ENCODE measurements around the gene CCM2L. TPM values are rescaled to one million over a fixed set of nuclear protein-coding genes. Genes with fewer than 3 reads are reported as not detected.

Gene CCM2L
- total and polyA plus RNA-seq, 10 of the 15 experiments (the other 5 are each of a cell fraction or from before 2014, with no cell fraction given) = not detected

DNA sequence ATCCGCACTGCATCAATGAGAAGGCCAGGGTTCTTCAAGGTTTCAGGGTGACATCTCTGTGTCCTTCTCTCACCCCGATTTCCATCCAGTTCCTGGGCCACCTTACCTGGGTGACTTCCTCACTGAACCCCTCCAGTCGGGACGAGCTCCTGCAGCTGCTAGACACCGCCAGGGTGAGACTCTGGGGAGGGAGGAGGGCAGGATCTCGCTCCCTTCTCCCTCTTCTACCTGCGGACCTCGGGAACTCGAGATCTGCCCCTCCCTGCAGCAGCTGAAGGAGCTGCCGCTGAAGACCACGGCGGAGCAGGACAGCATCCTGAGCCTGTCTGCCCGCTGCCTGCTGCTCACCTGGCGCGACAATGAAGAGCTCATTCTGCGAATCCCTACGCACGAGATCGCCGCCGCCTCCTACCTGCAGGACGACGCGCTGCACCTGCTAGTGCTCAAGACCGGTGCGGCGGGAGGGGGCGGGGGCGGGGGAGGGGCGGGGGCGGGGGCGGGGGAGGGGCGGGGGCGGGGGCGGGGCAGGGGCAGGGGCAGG is 7.5 kb downstream of the CCM2L start:
- Histone ChIP-seq H3K27me3 (replicated peaks in 1 of 2; ENCODE audit: control insufficient read depth in 2 of 2, insufficient read depth in 2 of 2, low read length in 1 of 2) (peaks cover 8 to 12% of the 10 kb centered on the region in 2 experiments), H3K27ac (ENCODE audit: control insufficient read depth, insufficient read depth) (no peak overlapping the region), H3K79me2 (ENCODE audit: control insufficient read depth, insufficient read depth, low read length) (no peaks in the 10 kb centered on the region), H3K9ac (ENCODE audit: control insufficient read depth, insufficient read depth, low read length) (no peak overlapping the region), H4K20me1 (ENCODE audit: control insufficient read depth, insufficient read depth) (no peaks in the 10 kb centered on the region), H3K4me1 (ENCODE audit: control insufficient read depth, insufficient read depth, low read length) (no peaks in the 10 kb centered on the region), H3K4me2 (ENCODE audit: control insufficient read depth, insufficient read depth) (no peak overlapping the region), H3K9me3 (replicated peaks; ENCODE audit: control insufficient read depth, insufficient read depth, low read length) (no peaks in the 10 kb centered on the region), H3K4me3 (no peak overlapping the region), H3K36me3 (ENCODE audit: control insufficient read depth in 2 of 2, insufficient read depth in 2 of 2, low read length in 1 of 2) (no peaks in the 10 kb centered on the region), H2AFZ (ENCODE audit: control insufficient read depth, low read depth, low read length) (no peak overlapping the region)
- no TSS peak for BruUV-seq (replicated peaks)
- 21% methylated on average over 24 of the region's 35 CpGs for WGBS (ENCODE audit: insufficient coverage, insufficient replicate concordance, low lambda C conversion rate, missing lambda C conversion rate)
- CTCF ChIA-PET = interaction anchor here (0.7 to 1.9 kb wide), 6 partner anchors 10 to 165 kb away, joined by 3 to 9 read pairs (median 4); no protein-coding TSS in a partner anchor
- FAIRE-seq (no peak), ATAC-seq (peak; percentile 62), DNase-seq (ENCODE audit: low read depth, low spot score) (no peak)
- intact Hi-C loops (cut with micrococcal nuclease; ENCODE audit: unreplicated experiment) = loop anchor here (5.0 kb wide), 1 partner anchor 170 kb away; the partner anchor contains the start of gene FOXS1
- POLR2A ChIA-PET = no interaction called here
- TF ChIP-seq, protein P1, sequence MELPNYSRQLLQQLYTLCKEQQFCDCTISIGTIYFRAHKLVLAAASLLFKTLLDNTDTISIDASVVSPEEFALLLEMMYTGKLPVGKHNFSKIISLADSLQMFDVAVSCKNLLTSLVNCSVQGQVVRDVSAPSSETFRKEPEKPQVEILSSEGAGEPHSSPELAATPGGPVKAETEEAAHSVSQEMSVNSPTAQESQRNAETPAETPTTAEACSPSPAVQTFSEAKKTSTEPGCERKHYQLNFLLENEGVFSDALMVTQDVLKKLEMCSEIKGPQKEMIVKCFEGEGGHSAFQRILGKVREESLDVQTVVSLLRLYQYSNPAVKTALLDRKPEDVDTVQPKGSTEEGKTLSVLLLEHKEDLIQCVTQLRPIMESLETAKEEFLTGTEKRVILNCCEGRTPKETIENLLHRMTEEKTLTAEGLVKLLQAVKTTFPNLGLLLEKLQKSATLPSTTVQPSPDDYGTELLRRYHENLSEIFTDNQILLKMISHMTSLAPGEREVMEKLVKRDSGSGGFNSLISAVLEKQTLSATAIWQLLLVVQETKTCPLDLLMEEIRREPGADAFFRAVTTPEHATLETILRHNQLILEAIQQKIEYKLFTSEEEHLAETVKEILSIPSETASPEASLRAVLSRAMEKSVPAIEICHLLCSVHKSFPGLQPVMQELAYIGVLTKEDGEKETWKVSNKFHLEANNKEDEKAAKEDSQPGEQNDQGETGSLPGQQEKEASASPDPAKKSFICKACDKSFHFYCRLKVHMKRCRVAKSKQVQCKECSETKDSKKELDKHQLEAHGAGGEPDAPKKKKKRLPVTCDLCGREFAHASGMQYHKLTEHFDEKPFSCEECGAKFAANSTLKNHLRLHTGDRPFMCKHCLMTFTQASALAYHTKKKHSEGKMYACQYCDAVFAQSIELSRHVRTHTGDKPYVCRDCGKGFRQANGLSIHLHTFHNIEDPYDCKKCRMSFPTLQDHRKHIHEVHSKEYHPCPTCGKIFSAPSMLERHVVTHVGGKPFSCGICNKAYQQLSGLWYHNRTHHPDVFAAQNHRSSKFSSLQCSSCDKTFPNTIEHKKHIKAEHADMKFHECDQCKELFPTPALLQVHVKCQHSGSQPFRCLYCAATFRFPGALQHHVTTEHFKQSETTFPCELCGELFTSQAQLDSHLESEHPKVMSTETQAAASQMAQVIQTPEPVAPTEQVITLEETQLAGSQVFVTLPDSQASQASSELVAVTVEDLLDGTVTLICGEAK (IDR thresholded peaks at IDR 0.05; ENCODE audit: borderline replicate concordance) = no peak
- TF ChIP-seq, protein P2, sequence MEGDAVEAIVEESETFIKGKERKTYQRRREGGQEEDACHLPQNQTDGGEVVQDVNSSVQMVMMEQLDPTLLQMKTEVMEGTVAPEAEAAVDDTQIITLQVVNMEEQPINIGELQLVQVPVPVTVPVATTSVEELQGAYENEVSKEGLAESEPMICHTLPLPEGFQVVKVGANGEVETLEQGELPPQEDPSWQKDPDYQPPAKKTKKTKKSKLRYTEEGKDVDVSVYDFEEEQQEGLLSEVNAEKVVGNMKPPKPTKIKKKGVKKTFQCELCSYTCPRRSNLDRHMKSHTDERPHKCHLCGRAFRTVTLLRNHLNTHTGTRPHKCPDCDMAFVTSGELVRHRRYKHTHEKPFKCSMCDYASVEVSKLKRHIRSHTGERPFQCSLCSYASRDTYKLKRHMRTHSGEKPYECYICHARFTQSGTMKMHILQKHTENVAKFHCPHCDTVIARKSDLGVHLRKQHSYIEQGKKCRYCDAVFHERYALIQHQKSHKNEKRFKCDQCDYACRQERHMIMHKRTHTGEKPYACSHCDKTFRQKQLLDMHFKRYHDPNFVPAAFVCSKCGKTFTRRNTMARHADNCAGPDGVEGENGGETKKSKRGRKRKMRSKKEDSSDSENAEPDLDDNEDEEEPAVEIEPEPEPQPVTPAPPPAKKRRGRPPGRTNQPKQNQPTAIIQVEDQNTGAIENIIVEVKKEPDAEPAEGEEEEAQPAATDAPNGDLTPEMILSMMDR (IDR thresholded peaks at IDR 0.05 in 2 of 3, conservative IDR thresholded peaks at IDR 0.05 in 1 of 3; ENCODE audit: control insufficient read depth in 2 of 3, extremely low read depth in 1 of 3, insufficient read depth in 1 of 3, low read depth in 3 of 3, low read length in 3 of 3) = peak in 2 of 3 experiments; percentile 14 to 18; a peak in 1 of 6 replicates
- SMC1A ChIA-PET (ENCODE audit: uncharacterized antibody, unreplicated experiment) = interaction anchor here (0.6 to 1.3 kb wide), 6 partner anchors 8 to 165 kb away, joined by 3 to 4 read pairs (median 3); no protein-coding TSS in a partner anchor
- in situ Hi-C loops (cut with MboI) = no loop called here
- RAD21 ChIA-PET (ENCODE audit: unreplicated experiment) = no interaction called here
